ENCODE measurements around the gene C1QL1. TPM values are rescaled to one million over a fixed set of nuclear protein-coding genes. Genes with fewer than 3 reads are reported as not detected.

The C1QL1 gene
- total RNA-seq, 1 donor from 2014 or later = 1.4 TPM

GRCh38 chr17:44967907-44968224, 237 bp downstream of the C1QL1 start:
- H3K27me3 Mint-ChIP-seq (ENCODE audit: unreplicated experiment) = peaks cover 31% of the 10 kb centered on the region
- no peak overlapping the region for H3K4me3 Mint-ChIP-seq (ENCODE audit: unreplicated experiment)

DNA sequence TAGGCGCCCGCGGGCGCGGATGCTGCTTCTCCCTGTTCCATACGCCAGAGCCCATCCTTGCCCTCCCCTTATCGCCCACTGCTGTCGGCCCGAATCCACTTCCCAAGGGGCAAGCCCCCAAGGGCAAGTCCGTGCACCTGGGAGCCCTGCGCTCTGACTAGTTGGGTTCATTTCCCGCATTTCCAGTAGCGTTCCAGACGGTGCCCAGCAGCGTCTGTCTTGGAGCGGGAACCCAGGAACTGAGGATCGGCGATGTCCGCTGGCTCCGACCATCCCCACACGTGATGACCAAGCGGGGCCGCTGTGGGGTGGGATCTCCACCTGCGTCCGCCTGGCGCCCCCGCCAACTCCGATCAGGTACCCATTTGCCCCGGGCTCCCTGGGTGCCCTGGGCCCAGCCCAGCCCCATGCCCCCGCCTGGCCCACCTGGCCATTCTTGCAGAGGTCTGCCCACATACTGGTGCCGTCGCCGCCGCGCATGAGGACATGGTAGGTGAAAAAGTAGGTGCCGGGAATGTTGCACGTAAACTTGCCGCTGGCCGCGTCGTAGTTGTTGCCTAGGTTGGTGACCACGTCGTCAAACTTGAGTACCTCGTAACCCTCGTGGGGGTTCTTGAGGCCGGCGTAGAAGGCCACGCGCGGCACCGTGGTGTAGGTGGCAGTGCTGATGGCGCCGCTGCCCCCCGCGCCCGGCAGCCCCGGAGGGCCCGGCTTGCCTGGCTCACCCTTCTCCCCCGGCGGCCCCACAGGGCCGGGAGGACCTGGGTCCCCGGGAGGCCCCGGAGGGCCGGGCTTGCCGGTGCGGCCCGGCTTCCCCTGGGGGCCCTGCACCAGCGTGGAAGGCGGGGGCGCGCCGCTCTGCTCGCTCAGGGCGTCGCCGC, 837 bp downstream of the C1QL1 start:
- Mint-ChIP-seq H3K9me3 (ENCODE audit: unreplicated experiment) (no peaks in the 10 kb centered on the region), H3K4me3 (ENCODE audit: unreplicated experiment) (no peak overlapping the region), H3K4me1 (ENCODE audit: unreplicated experiment) (peaks cover 16% of the 10 kb centered on the region), H3K27ac (ENCODE audit: unreplicated experiment) (no peak overlapping the region), H3K36me3 (ENCODE audit: unreplicated experiment) (no peaks in the 10 kb centered on the region), H3K27me3 (ENCODE audit: unreplicated experiment) (peaks cover 31% of the 10 kb centered on the region)
- DNase-seq (ENCODE audit: extremely low spot score, unreplicated experiment) = no peak
- TF ChIP-seq CTCF (IDR thresholded peaks at IDR 0.05) = no peak

More at GRCh38 chr17:44967907-44968224, 237 bp downstream of the C1QL1 start:
- no peak for DNase-seq (ENCODE audit: extremely low spot score, unreplicated experiment)
- no peak for TF ChIP-seq CTCF (IDR thresholded peaks at IDR 0.05)
- no peak overlapping the region for H3K27ac Mint-ChIP-seq (ENCODE audit: unreplicated experiment)
- H3K9me3 Mint-ChIP-seq (ENCODE audit: unreplicated experiment) = no peaks in the 10 kb centered on the region
- no peaks in the 10 kb centered on the region for H3K36me3 Mint-ChIP-seq (ENCODE audit: unreplicated experiment)
- peaks cover 16% of the 10 kb centered on the region for H3K4me1 Mint-ChIP-seq (ENCODE audit: unreplicated experiment)

DNA sequence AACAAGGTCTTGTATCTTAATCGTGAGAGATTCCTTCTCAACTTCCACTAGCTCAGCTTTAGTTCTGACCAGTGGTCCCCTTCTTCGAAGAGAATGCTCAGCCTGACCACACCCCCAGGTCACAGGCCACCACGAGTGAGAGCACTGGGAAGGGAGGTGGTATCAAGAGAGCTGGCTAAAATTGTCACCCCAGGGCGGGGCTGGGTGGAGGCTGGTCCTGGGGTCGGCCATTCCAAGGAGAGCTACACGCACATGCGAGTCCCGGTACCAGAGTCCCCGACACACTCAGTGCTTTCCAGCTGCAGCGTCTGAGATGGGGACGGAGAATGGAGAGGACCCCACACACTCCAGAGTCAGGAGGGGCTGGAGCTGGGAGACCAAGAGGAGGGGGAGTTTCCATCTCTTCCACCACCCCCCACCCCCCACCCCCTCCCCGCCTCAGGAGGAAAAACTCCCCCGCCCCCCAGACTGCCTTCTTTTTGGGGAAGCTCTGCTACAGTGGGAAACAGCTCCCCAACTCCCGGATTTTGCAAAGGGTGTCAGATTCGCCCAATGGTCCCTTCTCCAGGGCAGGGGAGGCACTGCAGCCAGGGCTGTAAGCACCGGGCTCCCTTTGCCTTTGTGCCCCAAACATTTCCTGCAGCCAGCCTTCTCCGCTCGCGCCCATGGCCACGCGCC, 1.6 kb downstream of the C1QL1 start:
- Mint-ChIP-seq H3K27me3 (ENCODE audit: unreplicated experiment) (peaks cover 31% of the 10 kb centered on the region), H3K36me3 (ENCODE audit: unreplicated experiment) (no peaks in the 10 kb centered on the region), H3K4me1 (ENCODE audit: unreplicated experiment) (peaks cover 16% of the 10 kb centered on the region), H3K4me3 (ENCODE audit: unreplicated experiment) (no peak overlapping the region), H3K27ac (ENCODE audit: unreplicated experiment) (no peak overlapping the region), H3K9me3 (ENCODE audit: unreplicated experiment) (no peaks in the 10 kb centered on the region)
- no peak for DNase-seq (ENCODE audit: extremely low spot score, unreplicated experiment)
- TF ChIP-seq CTCF (IDR thresholded peaks at IDR 0.05) = no peak

- DNase-seq (ENCODE audit: extremely low spot score, unreplicated experiment) = no peak
- Mint-ChIP-seq H3K27me3 (ENCODE audit: unreplicated experiment) (peaks cover 31% of the 10 kb centered on the region), H3K27ac (ENCODE audit: unreplicated experiment) (no peak overlapping the region), H3K36me3 (ENCODE audit: unreplicated experiment) (no peaks in the 10 kb centered on the region), H3K4me1 (ENCODE audit: unreplicated experiment) (peaks cover 19% of the 10 kb centered on the region), H3K9me3 (ENCODE audit: unreplicated experiment) (no peaks in the 10 kb centered on the region), H3K4me3 (ENCODE audit: unreplicated experiment) (no peak overlapping the region)
- TF ChIP-seq CTCF (IDR thresholded peaks at IDR 0.05) = no peak
Measured at GRCh38 chr17:44965481-44966234, 2.4 kb downstream of the C1QL1 start.
